KBM-7 (cell line): Measurements from ENCODE around the gene TAT.
"Not testable (repeated sequence)": the region's sequence is repeated elsewhere in the genome, so short reads cannot be mapped to it uniquely, and the experiment has no call there.

ENCODE experiments used
- DNase-seq: peaks from one replicate; pipeline ENCODE4 v3.0.0-alpha.2; 2015
- in situ Hi-C: fragments of 300-500 bp; cut with MboI; formaldehyde crosslinking; loops from 2 replicates; pipeline ENCODE4 v1.14.3; 2020; ENCODE audit warnings: low sequenced_read_pairs, low pct_unique_long_range_greater_than_20kb, mixed read lengths

Gene TAT

DNA sequence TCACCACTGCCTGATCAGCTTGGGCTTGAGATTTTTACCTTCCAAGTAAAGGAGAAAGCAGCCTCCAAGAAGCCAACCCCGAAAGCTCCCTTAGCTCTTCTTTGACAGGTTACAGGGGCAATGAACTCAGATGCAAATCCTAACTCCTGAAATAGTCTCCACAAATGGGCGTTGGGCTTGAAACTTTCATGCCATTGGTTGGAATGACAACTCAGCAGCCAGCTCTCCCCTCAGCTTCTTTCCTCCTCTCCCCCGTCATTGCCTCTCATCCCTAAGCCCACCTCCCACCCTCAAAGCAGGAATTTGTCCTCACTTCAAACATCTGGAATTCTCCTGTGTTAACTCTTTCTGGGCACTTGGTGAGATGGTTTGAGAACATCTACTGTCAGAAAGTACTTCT, at the start of gene TAT:
Gene TAT, minus strand, starts transcription at position 122 of the 400 bp plus-strand sequence. CDS start 677 bp downstream, outside the sequence.
- in situ Hi-C loops: no loop called here
- no peak for DNase-seq

DNA sequence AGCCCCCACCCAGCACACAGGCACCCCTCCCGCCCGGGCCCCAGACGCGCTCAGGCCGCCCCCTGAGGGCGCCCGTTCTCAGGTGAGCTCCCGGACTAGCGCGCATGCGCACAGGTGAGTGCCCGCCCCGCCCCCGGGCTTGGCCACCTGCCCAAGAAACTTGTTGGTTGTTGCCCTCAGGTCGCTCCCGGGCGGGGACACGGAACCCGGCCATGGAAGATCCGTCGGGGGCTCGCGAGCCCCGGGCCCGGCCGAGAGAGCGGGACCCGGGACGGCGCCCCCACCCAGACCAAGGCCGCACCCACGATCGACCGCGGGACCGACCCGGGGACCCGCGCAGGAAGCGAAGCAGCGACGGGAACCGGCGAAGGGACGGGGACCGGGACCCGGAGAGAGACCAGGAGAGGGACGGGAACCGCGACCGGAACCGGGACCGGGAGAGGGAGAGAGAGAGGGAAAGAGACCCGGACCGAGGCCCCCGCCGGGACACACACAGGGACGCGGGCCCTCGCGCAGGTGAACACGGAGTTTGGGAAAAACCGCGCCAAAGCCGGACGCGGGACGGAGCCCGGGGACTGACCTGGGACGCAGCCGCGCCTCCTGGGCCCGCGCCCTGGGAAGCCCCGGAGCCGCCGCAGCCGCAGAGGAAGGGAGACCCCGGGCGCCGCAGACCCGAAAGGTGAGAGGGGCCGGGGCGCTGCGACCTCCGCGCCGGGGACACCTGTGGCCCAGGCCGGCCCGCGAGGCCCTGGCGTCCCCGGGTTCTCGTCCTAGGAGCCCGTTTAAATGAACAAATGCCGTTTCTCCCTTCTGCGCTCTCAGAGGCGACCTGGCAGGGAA, 49.3 kb upstream of the TAT start, which contains the start of gene MARVELD3:
Gene MARVELD3, plus strand, starts transcription at position 167 of the 840 bp plus-strand sequence. Its CDS starts 46 bp downstream, at position 213.
- in situ Hi-C loops: no loop called here
- DNase-seq: no peak

DNA sequence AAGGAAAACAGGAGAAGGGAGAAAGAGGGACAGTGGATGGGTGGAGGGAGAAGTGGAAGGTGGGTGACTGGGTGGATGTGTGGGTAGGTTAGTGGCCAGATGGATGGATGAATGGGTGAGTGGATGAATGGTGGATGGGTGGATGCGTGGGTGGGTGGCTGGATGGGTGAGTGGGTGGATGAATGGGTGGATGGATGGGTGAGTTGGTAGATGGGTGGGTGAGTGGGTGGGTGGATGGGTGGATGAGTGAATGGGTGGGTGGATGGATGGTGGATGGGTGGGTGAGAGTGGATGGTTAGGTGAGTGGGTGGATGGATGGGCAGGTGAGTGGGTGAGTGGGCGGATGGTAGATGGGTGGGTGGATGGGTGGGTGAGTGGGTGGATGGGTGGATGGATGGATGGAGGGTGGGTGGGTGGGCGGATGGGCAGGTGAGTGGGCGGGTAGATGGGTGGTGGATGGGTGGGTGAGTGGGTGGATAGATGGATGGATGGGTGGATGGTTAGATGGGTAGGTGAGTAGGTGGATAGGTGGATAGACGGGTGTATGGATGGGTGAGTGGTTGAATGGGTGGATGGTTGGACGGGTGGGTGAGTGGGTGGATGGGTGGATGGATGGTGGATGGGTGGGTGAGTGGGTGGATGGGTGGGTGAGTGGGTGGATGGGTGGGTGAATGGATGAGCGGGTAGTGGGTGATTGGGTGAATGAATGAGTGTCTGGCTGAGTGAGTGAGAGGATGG, 48.4 kb upstream of the TAT start:
- no peak for DNase-seq
- in situ Hi-C loops: no loop called here

DNA sequence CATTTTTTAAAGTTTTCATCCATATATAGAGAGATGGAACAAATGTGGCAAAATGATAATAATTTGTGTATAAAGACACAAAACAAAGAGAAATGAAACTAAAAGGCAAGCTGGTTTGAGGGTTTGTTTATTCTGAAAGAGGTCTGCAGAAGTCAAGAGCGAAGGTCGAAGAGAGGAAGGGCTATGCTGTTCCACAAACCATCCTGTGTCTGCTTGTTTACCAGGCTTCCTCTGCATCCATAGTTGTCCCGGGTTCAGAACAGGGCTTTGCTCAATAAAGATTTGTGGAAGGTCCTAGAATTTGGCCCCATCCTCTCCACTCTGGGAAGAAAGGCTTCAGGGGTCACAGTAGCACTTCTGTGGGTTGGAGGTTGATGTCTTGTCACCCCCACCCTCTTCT, 46.7 kb upstream of the TAT start:
- in situ Hi-C loops: no loop called here
- DNase-seq: no peak

DNA sequence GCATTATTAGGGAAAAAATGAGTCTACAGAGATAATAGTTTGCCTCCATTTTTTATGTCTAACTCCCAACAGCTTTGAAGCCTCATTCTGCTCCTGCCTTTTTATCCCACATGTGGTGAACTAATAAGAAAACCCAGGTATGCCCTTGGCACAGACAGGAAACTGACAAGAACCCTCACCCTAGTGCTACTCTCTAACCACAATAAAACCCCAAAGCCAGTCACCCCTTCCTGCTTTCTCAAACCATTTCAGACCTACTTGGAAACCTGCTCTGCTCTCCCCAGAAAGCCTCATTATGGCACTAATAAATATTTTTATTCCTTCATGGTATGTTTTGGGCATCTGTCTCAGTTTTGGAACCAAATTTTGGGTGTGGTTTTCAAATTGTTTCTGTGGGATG, 45.2 kb upstream of the TAT start:
- no peak for DNase-seq
- in situ Hi-C loops: no loop called here

DNA sequence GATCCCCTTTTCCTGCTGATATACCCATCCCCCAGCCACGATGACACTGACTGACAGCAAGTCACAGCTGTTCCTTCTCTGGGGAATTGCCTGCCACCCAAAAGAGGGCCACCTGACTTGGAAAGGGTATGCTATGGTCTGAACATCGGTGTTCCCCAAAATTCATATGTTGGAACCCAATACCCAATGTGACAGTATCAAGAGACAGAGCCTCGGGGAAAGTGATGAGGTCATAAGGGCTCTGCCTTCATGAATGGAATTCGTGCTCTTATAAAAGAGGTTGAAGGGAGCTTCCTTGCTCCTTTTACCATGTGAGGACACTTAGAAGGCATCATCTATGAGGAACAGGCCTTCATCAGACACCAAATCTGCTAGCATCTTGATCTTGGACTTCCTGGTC, 41.5 kb upstream of the TAT start:
- in situ Hi-C loops: no loop called here
- no peak for DNase-seq

DNA sequence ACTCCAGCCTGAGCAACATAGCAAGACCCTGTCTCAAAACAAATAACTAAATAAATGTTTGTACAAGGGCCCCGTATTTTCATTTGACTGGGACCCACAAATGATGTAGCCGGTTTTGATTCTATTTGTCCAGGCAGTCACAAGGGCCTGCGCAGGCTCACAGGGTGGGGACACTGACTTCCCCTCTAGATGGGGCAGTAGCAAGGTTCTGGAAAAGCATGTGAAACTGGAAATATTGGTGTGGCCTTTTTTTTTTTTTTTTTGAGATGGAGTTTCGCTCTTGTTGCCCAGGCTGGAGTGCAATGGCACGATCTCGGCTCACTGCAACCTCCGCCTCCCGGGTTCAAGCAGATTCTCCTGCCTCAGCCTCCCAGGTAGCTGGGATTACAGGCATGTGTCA, 38.1 kb upstream of the TAT start:
- in situ Hi-C loops, DNase-seq: not testable (repeated sequence)

DNA sequence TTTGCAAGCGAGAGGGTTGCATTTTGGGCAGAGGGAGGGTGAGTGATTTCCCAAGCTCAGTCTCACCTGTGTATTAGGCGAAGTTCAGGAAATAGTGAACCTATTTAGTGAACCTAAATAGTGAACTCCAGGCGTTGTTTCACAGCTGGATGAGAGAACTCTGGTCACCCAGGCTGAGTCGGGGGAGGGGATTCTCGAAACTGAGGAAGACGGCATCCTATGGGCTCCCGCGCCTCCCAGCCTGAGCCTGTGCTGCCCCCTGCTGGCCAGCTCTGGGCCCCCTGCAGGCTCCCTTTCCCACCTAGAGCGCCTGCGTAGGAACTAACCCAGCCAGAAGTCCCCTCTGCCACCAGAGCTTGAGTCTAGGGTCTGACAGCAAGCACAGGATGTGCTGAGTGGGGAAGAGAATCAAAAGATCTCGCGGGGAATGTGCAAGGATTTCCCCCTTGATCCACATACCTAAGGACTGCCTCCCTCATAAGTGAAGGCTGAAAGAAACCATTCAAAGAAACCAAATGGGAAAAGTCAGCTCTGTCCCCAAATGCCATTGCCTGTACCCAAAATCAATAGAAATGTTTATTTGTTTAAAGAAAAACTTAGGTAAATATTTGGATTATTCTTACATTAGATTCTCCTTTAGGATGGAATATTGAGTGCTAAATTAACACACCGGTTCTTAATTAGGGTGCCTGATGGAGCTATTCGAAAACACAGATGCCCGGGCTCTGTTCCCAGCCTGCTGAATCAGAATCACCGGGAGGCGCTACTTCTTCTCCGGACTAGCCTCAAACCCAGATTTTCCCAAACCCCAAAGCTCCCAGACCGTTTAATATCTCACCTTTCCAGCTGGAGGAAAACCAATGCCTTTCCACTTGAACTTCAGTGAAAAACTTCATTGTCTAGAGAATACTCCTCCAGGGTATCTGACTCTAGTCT, 34.3 kb upstream of the TAT start:
- in situ Hi-C loops: no loop called here
- peak; percentile 83 for DNase-seq

DNA sequence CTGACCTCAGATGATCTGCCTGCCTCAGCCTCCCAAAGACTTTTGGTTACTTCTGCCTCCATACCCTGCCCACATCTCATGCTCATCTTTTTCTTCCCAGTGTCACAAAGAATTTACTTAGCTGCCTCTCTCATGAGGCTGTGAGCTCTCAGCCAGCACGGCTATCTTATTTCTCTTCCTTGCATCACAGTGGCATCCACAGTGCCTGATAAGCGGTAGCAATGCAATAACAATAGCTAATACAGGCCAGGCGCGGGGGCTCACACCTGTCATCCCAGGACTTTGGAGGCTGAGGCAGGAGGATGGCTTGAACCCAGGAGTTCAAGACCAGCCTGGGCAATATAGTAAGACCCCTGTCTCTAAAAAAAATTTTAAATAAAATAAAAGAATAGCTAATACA, 33.6 kb upstream of the TAT start:
- DNase-seq: no peak
- in situ Hi-C loops: no loop called here

DNA sequence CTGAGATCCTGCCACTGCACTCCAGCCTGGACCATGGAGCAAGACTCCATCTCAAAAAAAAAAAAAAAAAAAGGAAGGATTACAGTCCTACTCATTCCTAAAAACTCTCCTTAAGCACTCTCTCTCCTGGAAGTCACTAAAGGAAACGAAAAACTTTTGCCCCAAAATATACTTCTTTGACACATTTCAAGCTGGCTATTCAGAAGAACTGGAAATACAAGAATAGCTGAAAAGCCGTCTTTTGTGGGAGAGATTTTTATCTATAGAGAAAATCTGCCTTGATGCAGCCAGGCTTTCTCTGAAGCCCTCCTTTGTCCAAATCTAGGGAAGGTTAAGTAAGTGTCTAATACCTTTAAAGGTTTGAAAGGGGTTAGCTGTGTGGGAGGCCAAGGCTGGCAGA, 32.2 kb upstream of the TAT start:
- DNase-seq: no peak
- in situ Hi-C loops: no loop called here

DNA sequence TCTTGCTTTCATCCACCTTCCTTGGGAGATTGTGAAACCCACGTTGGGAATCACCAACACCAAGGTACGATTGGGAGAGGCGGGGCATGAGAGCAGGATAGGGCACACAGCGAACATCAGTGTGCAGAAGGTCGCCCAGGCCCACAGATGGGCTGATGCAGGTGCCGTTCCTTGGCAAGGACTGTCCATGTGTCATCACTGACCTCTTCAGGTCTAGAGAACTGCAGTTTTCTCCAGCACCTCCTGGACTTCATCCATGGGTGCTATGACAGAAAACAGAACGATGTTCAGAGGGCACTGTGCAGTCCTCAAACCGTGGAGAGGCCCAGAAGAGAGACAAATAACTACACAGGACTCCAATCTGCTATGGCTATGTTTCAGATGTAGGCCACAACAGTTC, 23.9 kb upstream of the TAT start:
- in situ Hi-C loops: no loop called here
- DNase-seq: no peak

DNA sequence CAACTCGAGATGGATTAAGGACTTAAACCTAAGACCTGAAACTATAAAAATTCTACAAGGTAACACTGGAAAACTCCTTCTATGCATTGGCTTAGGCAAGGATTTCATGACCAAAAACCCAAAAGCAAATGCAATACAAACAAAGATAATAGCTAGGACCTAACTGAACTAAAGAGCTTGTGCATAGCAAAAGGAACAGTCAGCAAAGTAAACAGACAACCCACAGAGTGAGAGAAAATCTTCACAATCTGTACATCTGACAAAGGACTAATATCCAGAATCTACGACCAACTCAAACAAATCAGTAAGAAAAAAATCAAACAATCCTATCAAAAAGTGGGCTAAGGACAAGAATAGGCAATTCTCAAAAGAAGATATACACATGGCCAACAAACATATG, 21.5 kb upstream of the TAT start:
- in situ Hi-C loops, DNase-seq: not testable (repeated sequence)

DNA sequence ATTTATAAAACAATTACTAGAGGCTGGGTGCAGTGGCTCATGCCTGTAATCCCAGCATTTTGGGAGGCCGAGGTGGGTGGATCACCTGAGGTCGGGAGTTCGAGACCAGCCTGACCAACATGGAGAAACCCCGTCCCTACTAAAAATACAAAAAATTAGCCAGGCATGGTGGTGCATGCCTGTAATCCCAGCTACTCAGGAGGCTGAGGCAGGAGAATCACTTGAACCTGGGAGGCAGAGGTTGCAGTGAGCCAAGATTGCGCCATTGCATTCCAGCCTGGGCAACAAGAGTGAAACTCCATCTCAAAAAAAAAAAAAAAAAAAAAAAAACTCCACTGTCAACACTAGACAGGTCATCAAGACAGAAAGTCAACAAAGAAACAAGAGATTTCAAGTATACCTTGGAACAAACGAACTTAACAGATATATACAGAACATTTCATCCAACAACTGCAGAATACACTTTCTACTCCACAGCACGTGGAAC, 18.5 kb upstream of the TAT start:
- in situ Hi-C loops: not testable (repeated sequence)

DNA sequence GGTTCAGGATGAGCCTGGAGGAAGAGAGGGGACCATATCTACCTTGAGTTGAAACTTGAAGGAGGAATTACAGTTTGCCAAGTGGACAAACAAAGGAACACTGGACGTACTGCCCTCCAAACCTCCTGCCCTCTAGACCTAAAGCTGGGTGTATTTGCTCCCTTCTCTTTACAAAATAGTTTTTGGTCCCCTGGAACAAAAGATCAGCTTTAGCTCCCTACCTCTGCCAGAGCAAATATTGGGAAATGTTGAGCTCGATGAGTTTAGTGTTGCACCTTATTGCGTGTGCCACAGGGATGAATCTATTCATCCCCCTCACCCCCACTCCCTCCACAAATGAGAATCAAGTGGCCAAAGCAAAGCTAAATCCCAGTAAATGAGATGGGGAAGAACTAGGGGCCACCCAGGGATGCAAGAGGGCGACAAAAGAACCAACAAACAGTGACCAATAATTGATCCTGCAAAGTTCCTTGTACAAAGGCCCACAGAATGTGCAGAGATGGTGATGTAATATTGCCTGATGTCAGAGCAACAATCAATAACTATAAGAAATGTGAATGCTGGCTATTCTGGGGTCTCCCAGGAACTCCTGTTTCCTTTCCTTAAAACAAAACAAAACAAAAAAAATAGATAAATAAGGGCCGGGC, 17.2 kb upstream of the TAT start:
- DNase-seq: no peak

More for the DNA sequence above, 18.5 kb upstream of the TAT start:
- not testable (repeated sequence) for DNase-seq

DNA sequence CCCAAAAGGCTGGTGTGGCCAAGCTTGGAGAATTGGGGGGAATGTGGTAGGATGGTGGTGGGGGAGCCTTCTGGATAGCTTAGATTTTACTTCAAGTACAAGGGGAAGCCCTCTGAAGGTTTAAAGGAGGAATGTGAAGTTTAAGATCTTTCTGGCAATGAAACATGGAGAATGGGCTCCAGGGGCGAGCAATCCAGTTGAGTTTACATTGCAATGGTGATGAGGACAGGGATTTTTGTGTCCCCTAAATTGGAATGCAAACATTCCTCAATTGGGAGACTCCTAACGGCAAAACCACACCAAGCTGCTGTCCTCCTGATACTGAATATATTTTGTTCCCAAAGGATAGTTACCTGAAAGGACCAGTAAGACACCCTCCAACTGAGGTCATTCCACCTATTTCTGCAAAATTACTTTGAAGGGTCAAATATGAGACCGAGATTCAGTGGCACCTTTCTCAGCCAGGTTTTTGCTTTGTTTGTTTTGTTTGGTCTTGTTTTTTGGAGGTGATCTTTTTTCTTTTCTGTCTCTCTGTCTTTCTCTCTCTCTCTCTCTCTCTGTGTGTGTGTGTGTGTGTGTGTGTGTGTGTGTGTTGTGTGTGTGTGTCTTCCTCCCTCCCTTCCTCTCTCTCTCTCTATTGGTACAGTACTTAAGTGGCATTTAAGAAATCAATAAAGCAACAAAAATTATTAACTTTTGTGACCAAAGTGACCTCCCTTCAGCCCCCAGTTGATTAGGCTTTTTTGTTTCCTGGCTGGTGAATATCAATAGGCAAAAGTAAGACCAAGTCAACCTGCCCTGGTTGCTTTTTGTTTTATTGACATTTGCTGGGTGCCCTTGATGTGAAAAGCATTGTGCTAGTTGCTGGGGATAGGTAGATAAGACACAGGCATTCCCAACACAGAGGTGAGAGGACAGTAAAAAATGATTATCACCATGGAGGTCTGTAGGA, 16.4 kb upstream of the TAT start:
- in situ Hi-C loops: no loop called here
- no peak for DNase-seq

More for the DNA sequence above, 17.2 kb upstream of the TAT start:
- in situ Hi-C loops: no loop called here

DNA sequence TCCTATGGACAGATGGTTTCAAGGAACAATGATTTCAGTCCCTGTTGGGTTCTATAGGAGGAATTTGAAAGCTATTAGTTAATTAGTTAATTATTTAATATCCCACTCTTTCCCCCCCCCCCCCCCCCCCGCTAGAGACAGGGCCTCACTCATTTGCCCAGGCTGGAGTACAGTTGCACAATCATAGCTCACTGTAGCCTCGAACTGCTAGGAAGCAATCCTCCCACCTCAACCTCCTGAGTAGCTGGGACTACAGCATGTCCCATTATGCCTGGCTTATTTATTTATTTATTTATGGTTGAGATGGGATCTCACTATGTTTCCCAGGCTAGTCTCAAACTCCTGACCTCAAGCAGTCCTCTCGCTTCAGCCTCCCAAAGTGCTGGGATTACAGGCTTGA, 15.0 kb upstream of the TAT start:
- no peak for DNase-seq
- in situ Hi-C loops: no loop called here

DNA sequence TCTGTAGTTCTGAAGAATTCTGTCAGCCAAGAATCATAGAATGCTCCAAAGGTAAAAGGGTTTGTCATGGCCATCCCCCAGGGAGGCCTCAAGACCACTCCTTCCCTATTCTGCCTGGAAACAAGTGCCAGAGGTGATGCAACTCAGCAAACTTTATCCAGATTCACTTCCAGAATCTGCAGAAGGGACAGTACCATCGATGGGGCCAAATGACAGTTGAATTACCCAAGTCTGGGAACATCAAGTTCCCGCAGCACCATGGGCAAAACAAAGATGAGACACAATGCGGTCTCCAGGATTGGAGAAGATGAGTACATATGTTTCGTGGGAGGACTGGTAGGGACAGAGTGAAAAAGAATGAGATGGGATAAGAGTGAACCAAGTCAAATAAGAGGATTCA, 13.7 kb upstream of the TAT start:
- DNase-seq: no peak
- in situ Hi-C loops: no loop called here

DNA sequence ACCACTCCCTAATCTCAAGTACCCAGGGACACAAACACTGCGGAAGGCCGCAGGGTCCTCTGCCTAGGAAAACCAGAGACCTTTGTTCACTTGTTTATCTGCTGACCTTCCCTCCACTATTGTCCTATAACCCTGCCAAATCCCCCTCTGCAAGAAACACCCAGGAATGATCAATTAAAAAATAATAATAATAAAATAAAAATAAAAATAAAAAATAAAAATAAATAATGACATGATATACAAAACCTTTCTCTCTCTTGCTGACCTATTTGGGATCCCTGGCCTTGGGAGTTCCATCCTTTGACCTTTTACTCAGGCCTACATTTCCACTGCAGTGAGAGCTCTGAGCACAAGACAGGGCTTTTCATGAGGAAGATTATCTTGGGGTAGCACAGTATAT, 13.2 kb upstream of the TAT start:
- in situ Hi-C loops, DNase-seq: not testable (repeated sequence)
